Neural progenitor cell (in vitro differentiated cells): ENCODE measurements around the gene SMIM41. TPM values are rescaled to one million over a fixed set of nuclear protein-coding genes. Genes with fewer than 3 reads are reported as not detected.
A peak's percentile ranks its signal among the peaks of the same experiment; 100 is the strongest.

Experiments
- DNase-seq: peaks from one replicate; pipeline ENCODE4 v3.0.0-alpha.2; 2016; ENCODE audit warnings: low spot score
- H2AFZ ChIP-seq: fragments of 200-600 bp; sonication (generic); replicated peaks from 2 replicates; pipeline ENCODE4 v1.6.1; 2016; ENCODE audit warnings: antibody characterized with exemption
- H3F3A ChIP-seq: fragments of 200-600 bp; sonication (generic); 2 replicates; pipeline ENCODE4 v1.6.1; 2016; ENCODE audit warnings: antibody characterized with exemption, low read depth
- H3K27ac ChIP-seq: fragments of 200-600 bp; sonication (generic); 2 replicates; pipeline ENCODE4 v1.5.1; 2016; ENCODE audit warnings: mild to moderate bottlenecking
- H3K27me3 ChIP-seq: fragments of 200-600 bp; sonication (generic); 2 replicates; pipeline ENCODE4 v1.6.1; 2016; ENCODE audit warnings: mild to moderate bottlenecking, moderate library complexity
- H3K36me3 ChIP-seq: fragments of 200-600 bp; sonication (generic); 2 replicates; pipeline ENCODE4 v1.5.1; 2016
- H3K4me1 ChIP-seq: fragments of 200-600 bp; sonication (generic); 2 replicates; pipeline ENCODE4 v1.6.1; 2016; ENCODE audit warnings: mixed run types
- H3K4me2 ChIP-seq: fragments of 200-600 bp; sonication (generic); 2 replicates; pipeline ENCODE4 v1.6.1; 2016
- H3K4me3 ChIP-seq: fragments of 200-600 bp; sonication (generic); 2 replicates; pipeline ENCODE4 v1.5.1; 2016
- H3K79me2 ChIP-seq: fragments of 200-600 bp; sonication (generic); 2 replicates; pipeline ENCODE4 v1.6.1; 2016; ENCODE audit warnings: low read depth
- H3K9ac ChIP-seq: fragments of 200-600 bp; sonication (generic); 2 replicates; pipeline ENCODE4 v1.6.1; 2016
- H3K9me3 ChIP-seq: fragments of 200-600 bp; sonication (generic); 2 replicates; pipeline ENCODE4 v1.5.1; 2016; ENCODE audit warnings: low read depth
- H4K20me1 ChIP-seq: fragments of 200-600 bp; sonication (generic); 2 replicates; pipeline ENCODE4 v1.6.1; 2016; ENCODE audit warnings: low read depth
- H3K27ac Mint-ChIP-seq: 3 replicates; pipeline ENCODE4 v1.8.0; 2021; ENCODE audit warnings: mixed read lengths
- H3K27me3 Mint-ChIP-seq: 2 replicates; pipeline ENCODE4 v1.8.0; 2022; ENCODE audit warnings: low read depth, mild to moderate bottlenecking, inconsistent platforms, moderate library complexity, mixed read lengths; ENCODE audit not compliant: insufficient read depth
- H3K36me3 Mint-ChIP-seq: 3 replicates; pipeline ENCODE4 v1.8.0; 2021; ENCODE audit warnings: mixed read lengths
- H3K4me1 Mint-ChIP-seq: 3 replicates; pipeline ENCODE4 v1.8.0; 2021; ENCODE audit warnings: mixed read lengths
- H3K4me3 Mint-ChIP-seq: 3 replicates; pipeline ENCODE4 v1.8.0; 2021; ENCODE audit warnings: mild to moderate bottlenecking, moderate library complexity, mixed read lengths
- H3K9me3 Mint-ChIP-seq: 3 replicates; pipeline ENCODE4 v1.8.0; 2020; ENCODE audit warnings: mixed read lengths
- EZH2 ChIP-seq: fragments of 200-600 bp; sonication (generic); IDR thresholded peaks from 2 replicates; pipeline ENCODE4 v1.6.1; 2017; ENCODE audit warnings: antibody characterized with exemption, mild to moderate bottlenecking, moderate library complexity
- EZH2phosphoT487 ChIP-seq: fragments of 200-600 bp; sonication (generic); IDR thresholded peaks from 2 replicates; pipeline ENCODE4 v1.6.1; 2017; ENCODE audit warnings: antibody characterized with exemption
- total RNA-seq: library from RNA; depleted of rRNA; stranded (reverse); fragments of >200 nt; gene quantifications from 2 replicates; pipeline ENCODE4 v1.2.3, GENCODE V29; 2015; ENCODE audit warnings: low replicate concordance
- TF ChIP-seq, protein P1 (sequence below): fragments of 200-600 bp; sonication (generic); IDR thresholded peaks from 2 replicates; pipeline ENCODE4 v1.5.1; 2017; ENCODE audit warnings: antibody characterized with exemption, mild to moderate bottlenecking

The SMIM41 gene
- total RNA-seq, 1 donor from 2014 or later = not detected

DNA sequence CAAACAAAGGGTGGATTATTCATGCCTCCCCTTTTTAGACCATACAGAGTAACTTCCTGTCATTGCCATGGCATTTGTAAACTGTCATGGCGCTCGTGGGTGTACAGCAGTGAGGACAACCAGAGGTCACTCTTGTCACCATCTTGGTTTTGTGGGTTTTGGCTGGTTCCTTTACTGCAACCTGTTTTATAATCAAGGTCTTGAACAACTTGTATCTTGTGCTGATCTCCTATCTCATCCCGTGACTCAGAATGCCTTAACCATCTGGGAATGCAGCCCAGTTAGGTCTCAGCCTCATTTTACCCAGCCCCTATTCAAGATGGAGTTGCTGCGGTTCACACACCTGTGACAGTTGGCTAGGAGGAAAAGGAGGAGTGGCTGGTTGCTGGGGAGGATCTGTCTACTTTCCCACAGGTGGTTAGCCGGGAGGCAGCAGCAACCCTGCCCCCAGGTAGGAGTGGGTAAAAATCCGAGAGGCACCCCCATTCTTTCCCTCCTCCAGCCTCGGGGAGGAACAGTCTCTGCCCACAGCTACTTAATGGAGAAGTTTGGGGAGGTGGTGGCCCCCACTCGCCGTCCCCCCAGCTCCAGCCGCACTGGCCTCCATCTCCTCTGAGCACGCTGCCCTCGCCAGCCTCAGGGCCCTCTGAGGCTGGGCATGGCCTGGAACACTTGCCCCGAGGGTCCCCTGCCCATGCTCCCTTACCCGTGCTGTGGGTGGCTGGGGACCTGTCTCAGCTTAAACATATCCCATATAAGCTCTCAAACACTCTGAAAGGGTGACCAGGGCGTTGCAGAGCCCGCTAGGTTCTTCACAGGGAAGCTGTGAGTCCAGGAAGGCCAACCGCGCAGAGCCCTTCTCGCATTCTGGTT lies 41.7 kb downstream of the SMIM41 start:
- H3K27ac Mint-ChIP-seq = no peak overlapping the region
- H3K4me2 ChIP-seq = no peak overlapping the region
- no peaks in the 10 kb centered on the region for H3K9me3 ChIP-seq
- no peak overlapping the region for H3K27ac ChIP-seq
- no peak overlapping the region for H3K4me3 ChIP-seq
- peaks cover 25% of the 10 kb centered on the region for H3K4me1 ChIP-seq
- no peak overlapping the region for H2AFZ ChIP-seq
- H3K9ac ChIP-seq = no peak overlapping the region
- TF ChIP-seq, protein P1, sequence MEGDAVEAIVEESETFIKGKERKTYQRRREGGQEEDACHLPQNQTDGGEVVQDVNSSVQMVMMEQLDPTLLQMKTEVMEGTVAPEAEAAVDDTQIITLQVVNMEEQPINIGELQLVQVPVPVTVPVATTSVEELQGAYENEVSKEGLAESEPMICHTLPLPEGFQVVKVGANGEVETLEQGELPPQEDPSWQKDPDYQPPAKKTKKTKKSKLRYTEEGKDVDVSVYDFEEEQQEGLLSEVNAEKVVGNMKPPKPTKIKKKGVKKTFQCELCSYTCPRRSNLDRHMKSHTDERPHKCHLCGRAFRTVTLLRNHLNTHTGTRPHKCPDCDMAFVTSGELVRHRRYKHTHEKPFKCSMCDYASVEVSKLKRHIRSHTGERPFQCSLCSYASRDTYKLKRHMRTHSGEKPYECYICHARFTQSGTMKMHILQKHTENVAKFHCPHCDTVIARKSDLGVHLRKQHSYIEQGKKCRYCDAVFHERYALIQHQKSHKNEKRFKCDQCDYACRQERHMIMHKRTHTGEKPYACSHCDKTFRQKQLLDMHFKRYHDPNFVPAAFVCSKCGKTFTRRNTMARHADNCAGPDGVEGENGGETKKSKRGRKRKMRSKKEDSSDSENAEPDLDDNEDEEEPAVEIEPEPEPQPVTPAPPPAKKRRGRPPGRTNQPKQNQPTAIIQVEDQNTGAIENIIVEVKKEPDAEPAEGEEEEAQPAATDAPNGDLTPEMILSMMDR = no peak
- TF ChIP-seq EZH2phosphoT487 (no peak), EZH2 (no peak)
- no peaks in the 10 kb centered on the region for H4K20me1 ChIP-seq
- no peaks in the 10 kb centered on the region for H3K79me2 ChIP-seq
- peaks cover 17% of the 10 kb centered on the region for H3F3A ChIP-seq
- H3K4me3 Mint-ChIP-seq = no peak overlapping the region
- H3K36me3 Mint-ChIP-seq = no peaks in the 10 kb centered on the region
- H3K27me3 ChIP-seq = peaks cover 3% of the 10 kb centered on the region
- H3K9me3 Mint-ChIP-seq = no peaks in the 10 kb centered on the region
- H3K27me3 Mint-ChIP-seq = peaks cover 12% of the 10 kb centered on the region
- peaks cover 38% of the 10 kb centered on the region for H3K4me1 Mint-ChIP-seq
- H3K36me3 ChIP-seq = no peaks in the 10 kb centered on the region
- DNase-seq = no peak

DNA sequence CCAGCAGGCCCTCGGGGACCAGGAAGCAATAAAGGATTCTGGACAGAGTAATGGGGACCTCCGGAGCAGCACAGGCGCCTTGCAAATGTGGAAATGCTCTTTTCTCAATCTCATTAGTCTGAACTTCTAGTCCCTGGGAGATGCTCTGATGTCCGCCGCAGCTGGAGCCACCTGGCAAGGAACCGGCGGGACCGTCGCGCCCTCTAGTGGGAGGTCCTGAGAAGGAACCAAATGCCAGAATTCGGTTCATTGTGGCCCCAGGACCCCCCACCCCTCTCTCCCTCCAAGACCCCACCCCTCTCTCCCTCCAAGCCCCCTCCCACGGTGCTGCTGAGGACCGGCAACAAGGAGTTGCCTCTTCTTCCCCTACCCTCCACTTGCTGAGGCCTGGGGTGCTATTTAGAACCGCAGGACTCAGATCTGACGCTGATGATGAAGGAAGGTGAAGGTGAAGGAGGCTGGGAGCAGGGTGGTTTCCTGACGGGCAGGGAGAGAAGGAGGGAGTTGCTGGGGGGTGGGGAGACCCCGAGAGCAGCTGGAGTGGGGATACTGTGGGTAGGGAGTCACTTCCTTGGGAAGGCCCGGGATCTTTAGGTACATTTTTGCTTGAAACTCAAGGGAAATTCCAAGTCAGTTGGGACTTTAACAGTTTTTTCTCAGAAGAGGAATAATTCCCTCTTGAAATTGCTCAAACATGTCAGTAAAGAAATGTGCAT lies 42.5 kb downstream of the SMIM41 start:
- no peak overlapping the region for H3K27ac ChIP-seq
- TF ChIP-seq, protein P1 = peak; percentile 85
- no peak for TF ChIP-seq EZH2phosphoT487
- H3K27me3 Mint-ChIP-seq = peaks cover 12% of the 10 kb centered on the region
- no peaks in the 10 kb centered on the region for H4K20me1 ChIP-seq
- H3F3A ChIP-seq = peaks cover 17% of the 10 kb centered on the region
- no peaks in the 10 kb centered on the region for H3K27me3 ChIP-seq
- no peak overlapping the region for H3K9ac ChIP-seq
- peaks cover 33% of the 10 kb centered on the region for H3K4me1 ChIP-seq
- H3K36me3 ChIP-seq = no peaks in the 10 kb centered on the region
- H3K4me3 Mint-ChIP-seq = peak overlapping the region; percentile 33
- no peaks in the 10 kb centered on the region for H3K36me3 Mint-ChIP-seq
- H2AFZ ChIP-seq = peak overlapping the region; percentile 14
- no peak overlapping the region for H3K4me3 ChIP-seq
- no peaks in the 10 kb centered on the region for H3K79me2 ChIP-seq
- H3K27ac Mint-ChIP-seq = peak overlapping the region; percentile 38
- H3K4me1 Mint-ChIP-seq = peaks cover 46% of the 10 kb centered on the region
- no peaks in the 10 kb centered on the region for H3K9me3 Mint-ChIP-seq
- no peak overlapping the region for H3K4me2 ChIP-seq
- peak; percentile 85 for DNase-seq
- no peaks in the 10 kb centered on the region for H3K9me3 ChIP-seq

DNA sequence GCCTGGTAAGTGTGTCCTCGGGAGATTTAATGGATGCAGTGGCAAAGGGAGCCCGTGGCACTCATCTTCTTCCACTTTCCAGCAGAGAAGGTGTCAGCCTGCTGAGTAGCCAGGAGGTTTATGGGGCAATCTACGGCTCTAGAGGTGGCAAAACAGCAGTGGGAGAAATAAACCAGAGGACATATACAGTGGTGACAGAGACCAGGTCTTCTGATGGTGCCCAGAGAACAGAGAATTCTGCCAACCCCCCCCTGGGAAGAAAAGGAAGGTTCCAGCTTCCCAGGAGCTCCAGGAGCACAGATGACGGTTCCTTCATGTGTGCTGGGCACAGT lies 43.0 kb downstream of the SMIM41 start:
- Mint-ChIP-seq H3K9me3 (no peaks in the 10 kb centered on the region), H3K27ac (no peak overlapping the region), H3K4me1 (peaks cover 48% of the 10 kb centered on the region), H3K27me3 (peaks cover 12% of the 10 kb centered on the region), H3K4me3 (no peak overlapping the region), H3K36me3 (no peaks in the 10 kb centered on the region)
- no peak overlapping the region for H3K27ac ChIP-seq
- no peak overlapping the region for H3K9ac ChIP-seq
- H3K36me3 ChIP-seq = no peaks in the 10 kb centered on the region
- no peak overlapping the region for H3K4me3 ChIP-seq
- no peaks in the 10 kb centered on the region for H3K9me3 ChIP-seq
- H3K4me1 ChIP-seq = peaks cover 34% of the 10 kb centered on the region
- H3K4me2 ChIP-seq = no peak overlapping the region
- no peak overlapping the region for H2AFZ ChIP-seq
- H4K20me1 ChIP-seq = no peaks in the 10 kb centered on the region
- H3K27me3 ChIP-seq = no peaks in the 10 kb centered on the region
- TF ChIP-seq EZH2phosphoT487 = no peak
- TF ChIP-seq, protein P1 = no peak
- TF ChIP-seq EZH2 = no peak
- peaks cover 17% of the 10 kb centered on the region for H3F3A ChIP-seq
- H3K79me2 ChIP-seq = no peaks in the 10 kb centered on the region
- DNase-seq = no peak
